Measurements from ENCODE around the gene PRSS2.

DNA sequence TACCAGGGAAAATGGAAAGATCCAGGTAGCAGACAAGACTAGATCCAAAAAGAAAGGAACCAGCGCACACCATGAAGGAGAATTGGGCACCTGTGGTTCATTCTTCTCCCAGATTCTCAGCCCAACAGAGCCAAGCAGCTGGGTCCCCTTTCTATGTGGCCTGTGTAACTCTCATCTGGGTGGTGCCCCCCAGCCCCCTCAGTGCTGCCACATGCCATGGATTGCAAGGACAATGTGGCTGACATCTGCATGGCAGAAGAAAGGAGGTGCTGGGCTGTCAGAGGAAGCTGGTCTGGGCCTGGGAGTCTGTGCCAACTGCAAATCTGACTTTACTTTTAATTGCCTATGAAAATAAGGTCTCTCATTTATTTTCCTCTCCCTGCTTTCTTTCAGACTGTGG lies 21.4 kb downstream of the PRSS2 start:
- TF ChIP-seq TAF1 (conservative IDR thresholded peaks at IDR 0.05) (no peak), SP1 (IDR thresholded peaks at IDR 0.05) (no peak), RXRA (IDR thresholded peaks at IDR 0.05) (no peak), JUND (IDR thresholded peaks at IDR 0.05) (no peak)
- TF ChIP-seq, protein P1, sequence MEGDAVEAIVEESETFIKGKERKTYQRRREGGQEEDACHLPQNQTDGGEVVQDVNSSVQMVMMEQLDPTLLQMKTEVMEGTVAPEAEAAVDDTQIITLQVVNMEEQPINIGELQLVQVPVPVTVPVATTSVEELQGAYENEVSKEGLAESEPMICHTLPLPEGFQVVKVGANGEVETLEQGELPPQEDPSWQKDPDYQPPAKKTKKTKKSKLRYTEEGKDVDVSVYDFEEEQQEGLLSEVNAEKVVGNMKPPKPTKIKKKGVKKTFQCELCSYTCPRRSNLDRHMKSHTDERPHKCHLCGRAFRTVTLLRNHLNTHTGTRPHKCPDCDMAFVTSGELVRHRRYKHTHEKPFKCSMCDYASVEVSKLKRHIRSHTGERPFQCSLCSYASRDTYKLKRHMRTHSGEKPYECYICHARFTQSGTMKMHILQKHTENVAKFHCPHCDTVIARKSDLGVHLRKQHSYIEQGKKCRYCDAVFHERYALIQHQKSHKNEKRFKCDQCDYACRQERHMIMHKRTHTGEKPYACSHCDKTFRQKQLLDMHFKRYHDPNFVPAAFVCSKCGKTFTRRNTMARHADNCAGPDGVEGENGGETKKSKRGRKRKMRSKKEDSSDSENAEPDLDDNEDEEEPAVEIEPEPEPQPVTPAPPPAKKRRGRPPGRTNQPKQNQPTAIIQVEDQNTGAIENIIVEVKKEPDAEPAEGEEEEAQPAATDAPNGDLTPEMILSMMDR (IDR thresholded peaks at IDR 0.05; ENCODE audit: low read depth, low read length, missing input control) = no peak
- TF ChIP-seq, protein P2, sequence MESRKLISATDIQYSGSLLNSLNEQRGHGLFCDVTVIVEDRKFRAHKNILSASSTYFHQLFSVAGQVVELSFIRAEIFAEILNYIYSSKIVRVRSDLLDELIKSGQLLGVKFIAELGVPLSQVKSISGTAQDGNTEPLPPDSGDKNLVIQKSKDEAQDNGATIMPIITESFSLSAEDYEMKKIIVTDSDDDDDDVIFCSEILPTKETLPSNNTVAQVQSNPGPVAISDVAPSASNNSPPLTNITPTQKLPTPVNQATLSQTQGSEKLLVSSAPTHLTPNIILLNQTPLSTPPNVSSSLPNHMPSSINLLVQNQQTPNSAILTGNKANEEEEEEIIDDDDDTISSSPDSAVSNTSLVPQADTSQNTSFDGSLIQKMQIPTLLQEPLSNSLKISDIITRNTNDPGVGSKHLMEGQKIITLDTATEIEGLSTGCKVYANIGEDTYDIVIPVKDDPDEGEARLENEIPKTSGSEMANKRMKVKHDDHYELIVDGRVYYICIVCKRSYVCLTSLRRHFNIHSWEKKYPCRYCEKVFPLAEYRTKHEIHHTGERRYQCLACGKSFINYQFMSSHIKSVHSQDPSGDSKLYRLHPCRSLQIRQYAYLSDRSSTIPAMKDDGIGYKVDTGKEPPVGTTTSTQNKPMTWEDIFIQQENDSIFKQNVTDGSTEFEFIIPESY (IDR thresholded peaks at IDR 0.05) = no peak
- TF ChIP-seq, protein P3, sequence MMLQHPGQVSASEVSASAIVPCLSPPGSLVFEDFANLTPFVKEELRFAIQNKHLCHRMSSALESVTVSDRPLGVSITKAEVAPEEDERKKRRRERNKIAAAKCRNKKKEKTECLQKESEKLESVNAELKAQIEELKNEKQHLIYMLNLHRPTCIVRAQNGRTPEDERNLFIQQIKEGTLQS (IDR thresholded peaks at IDR 0.05) = no peak
- TF ChIP-seq, protein P4, sequence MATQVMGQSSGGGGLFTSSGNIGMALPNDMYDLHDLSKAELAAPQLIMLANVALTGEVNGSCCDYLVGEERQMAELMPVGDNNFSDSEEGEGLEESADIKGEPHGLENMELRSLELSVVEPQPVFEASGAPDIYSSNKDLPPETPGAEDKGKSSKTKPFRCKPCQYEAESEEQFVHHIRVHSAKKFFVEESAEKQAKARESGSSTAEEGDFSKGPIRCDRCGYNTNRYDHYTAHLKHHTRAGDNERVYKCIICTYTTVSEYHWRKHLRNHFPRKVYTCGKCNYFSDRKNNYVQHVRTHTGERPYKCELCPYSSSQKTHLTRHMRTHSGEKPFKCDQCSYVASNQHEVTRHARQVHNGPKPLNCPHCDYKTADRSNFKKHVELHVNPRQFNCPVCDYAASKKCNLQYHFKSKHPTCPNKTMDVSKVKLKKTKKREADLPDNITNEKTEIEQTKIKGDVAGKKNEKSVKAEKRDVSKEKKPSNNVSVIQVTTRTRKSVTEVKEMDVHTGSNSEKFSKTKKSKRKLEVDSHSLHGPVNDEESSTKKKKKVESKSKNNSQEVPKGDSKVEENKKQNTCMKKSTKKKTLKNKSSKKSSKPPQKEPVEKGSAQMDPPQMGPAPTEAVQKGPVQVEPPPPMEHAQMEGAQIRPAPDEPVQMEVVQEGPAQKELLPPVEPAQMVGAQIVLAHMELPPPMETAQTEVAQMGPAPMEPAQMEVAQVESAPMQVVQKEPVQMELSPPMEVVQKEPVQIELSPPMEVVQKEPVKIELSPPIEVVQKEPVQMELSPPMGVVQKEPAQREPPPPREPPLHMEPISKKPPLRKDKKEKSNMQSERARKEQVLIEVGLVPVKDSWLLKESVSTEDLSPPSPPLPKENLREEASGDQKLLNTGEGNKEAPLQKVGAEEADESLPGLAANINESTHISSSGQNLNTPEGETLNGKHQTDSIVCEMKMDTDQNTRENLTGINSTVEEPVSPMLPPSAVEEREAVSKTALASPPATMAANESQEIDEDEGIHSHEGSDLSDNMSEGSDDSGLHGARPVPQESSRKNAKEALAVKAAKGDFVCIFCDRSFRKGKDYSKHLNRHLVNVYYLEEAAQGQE (IDR thresholded peaks at IDR 0.05) = no peak
